ENCODE data around the gene SPTLC2. TPM values are rescaled to one million over a fixed set of nuclear protein-coding genes. Genes with fewer than 3 reads are reported as not detected.

SPTLC2 gene
- total and polyA plus RNA-seq, 10 donors: 7.0 to 103 (median 69.5) TPM

GRCh38 chr14:77544571-77544970 lies 71.9 kb downstream of the SPTLC2 start:
- no peak overlapping the region for H3K4me3 ChIP-seq
- no peak for DNase-seq
- H3K9me3 ChIP-seq: no peaks in the 10 kb centered on the region
- TF ChIP-seq POLR2AphosphoS5 (IDR thresholded peaks at IDR 0.05): no peak
- no peak for TF ChIP-seq POLR2A (IDR thresholded peaks at IDR 0.05)
- TF ChIP-seq CTCF (IDR thresholded peaks at IDR 0.05 in 8 of 11, conservative IDR thresholded peaks at IDR 0.05 in 3 of 11): no peak
- peak overlapping the region in 4 of 8 donors; percentile 1 to 86 (median 82) for H3K27ac ChIP-seq
- no peaks in the 10 kb centered on the region for H3K27me3 ChIP-seq (replicated peaks in 1 of 7)
- intact Hi-C loops (cut with DNase I; ENCODE audit: low total_unique reads): no loop called here
- 73 to 98% (median 90%) methylated on average over 2 of the region's 2 CpGs for WGBS, 5 donors
- peaks cover 0 to 80% (median 34%) of the 10 kb centered on the region in 6 donors for H3K36me3 ChIP-seq
- peaks cover 9 to 44% (median 34%) of the 10 kb centered on the region in 6 donors for H3K4me1 ChIP-seq

GRCh38 chr14:77543637-77544334 lies 72.7 kb downstream of the SPTLC2 start:
- Histone ChIP-seq H3K4me3 (no peak overlapping the region), H3K9me3 (no peaks in the 10 kb centered on the region), H3K4me1 (peaks cover 9 to 52% (median 34%) of the 10 kb centered on the region in 6 donors), H3K27ac (peak overlapping the region in 7 of 8 donors; percentile 65 to 86 (median 82)), H3K27me3 (replicated peaks in 1 of 7) (no peaks in the 10 kb centered on the region), H3K36me3 (peaks cover 0 to 79% (median 26%) of the 10 kb centered on the region in 6 donors)
- intact Hi-C loops (cut with DNase I; ENCODE audit: low total_unique reads): no loop called here
- DNase-seq: no peak
- 81 to 92% (median 88%) methylated on average over 3 of the region's 3 CpGs for WGBS, 5 donors
- TF ChIP-seq POLR2A (IDR thresholded peaks at IDR 0.05) (no peak), POLR2AphosphoS5 (IDR thresholded peaks at IDR 0.05) (no peak), CTCF (IDR thresholded peaks at IDR 0.05 in 8 of 11, conservative IDR thresholded peaks at IDR 0.05 in 3 of 11) (no peak)

GRCh38 chr14:77543240-77543551 lies 73.2 kb downstream of the SPTLC2 start:
- no peaks in the 10 kb centered on the region for H3K9me3 ChIP-seq
- peak overlapping the region; percentile 48 to 86 (median 78) for H3K27ac ChIP-seq
- WGBS, 5 donors: 68 to 75% (median 72%) methylated on average over 5 of the region's 5 CpGs
- intact Hi-C loops (cut with DNase I; ENCODE audit: low total_unique reads): no loop called here
- peaks cover 9 to 58% (median 35%) of the 10 kb centered on the region in 6 donors for H3K4me1 ChIP-seq
- H3K27me3 ChIP-seq (replicated peaks in 1 of 7): no peaks in the 10 kb centered on the region
- TF ChIP-seq CTCF (IDR thresholded peaks at IDR 0.05 in 8 of 11, conservative IDR thresholded peaks at IDR 0.05 in 3 of 11) (no peak), POLR2AphosphoS5 (IDR thresholded peaks at IDR 0.05) (no peak), POLR2A (IDR thresholded peaks at IDR 0.05) (no peak)
- peaks cover 0 to 79% (median 21%) of the 10 kb centered on the region in 6 donors for H3K36me3 ChIP-seq
- H3K4me3 ChIP-seq: no peak overlapping the region
- DNase-seq: no peak

- Histone ChIP-seq H3K27ac (peak overlapping the region; percentile 48 to 86 (median 78)), H3K4me1 (peaks cover 9 to 63% (median 36%) of the 10 kb centered on the region in 6 donors), H3K9me3 (no peaks in the 10 kb centered on the region), H3K27me3 (replicated peaks in 1 of 7) (no peaks in the 10 kb centered on the region), H3K4me3 (no peak overlapping the region), H3K36me3 (peaks cover 0 to 75% (median 18%) of the 10 kb centered on the region in 6 donors)
- 28 to 36% (median 31%) methylated on average over 11 of the region's 11 CpGs for WGBS, 5 donors
- intact Hi-C loops (cut with DNase I; ENCODE audit: low total_unique reads): no loop called here
- no peak for DNase-seq
- TF ChIP-seq POLR2A (IDR thresholded peaks at IDR 0.05) (no peak), POLR2AphosphoS5 (IDR thresholded peaks at IDR 0.05) (peak in 1 of 3 donors; percentile 36)
These were observed 73.8 kb downstream of the SPTLC2 start for GRCh38 chr14:77542421-77543239.

All from spleen (tissue), 11 donors.